ENCODE data around the gene MAP3K5. TPM values are rescaled to one million over a fixed set of nuclear protein-coding genes. Genes with fewer than 3 reads are reported as not detected.

MAP3K5 gene
- total and polyA plus RNA-seq, 12 donors: 41.9 to 306 (median 215) TPM

DNA sequence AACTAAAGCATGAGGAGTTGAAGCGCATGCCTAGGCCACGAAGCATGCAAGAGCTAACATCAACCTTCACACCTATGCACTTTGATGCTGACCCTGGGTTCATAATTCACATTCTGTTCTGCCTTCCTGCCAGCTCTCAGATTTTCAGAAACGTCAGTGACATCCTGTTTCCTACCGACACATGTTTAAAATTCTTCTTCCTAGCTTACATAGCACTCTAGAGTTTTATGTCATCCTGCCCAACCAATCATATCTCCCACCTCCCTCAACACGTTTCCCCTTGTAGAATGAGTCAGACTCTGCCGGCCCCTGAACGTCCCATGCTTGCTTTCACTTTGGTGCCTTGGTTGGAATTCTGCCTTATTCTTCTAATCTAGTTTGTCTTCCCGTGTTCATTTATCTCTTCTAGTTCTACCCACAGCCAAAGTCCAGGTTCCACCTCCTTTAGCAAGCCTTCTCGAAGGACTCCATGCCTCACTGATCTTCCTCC is 144.9 kb downstream of the MAP3K5 start:
- TF ChIP-seq POLR2A (IDR thresholded peaks at IDR 0.05): peak in 1 of 2 donors; percentile 12
- TF ChIP-seq, protein P1, sequence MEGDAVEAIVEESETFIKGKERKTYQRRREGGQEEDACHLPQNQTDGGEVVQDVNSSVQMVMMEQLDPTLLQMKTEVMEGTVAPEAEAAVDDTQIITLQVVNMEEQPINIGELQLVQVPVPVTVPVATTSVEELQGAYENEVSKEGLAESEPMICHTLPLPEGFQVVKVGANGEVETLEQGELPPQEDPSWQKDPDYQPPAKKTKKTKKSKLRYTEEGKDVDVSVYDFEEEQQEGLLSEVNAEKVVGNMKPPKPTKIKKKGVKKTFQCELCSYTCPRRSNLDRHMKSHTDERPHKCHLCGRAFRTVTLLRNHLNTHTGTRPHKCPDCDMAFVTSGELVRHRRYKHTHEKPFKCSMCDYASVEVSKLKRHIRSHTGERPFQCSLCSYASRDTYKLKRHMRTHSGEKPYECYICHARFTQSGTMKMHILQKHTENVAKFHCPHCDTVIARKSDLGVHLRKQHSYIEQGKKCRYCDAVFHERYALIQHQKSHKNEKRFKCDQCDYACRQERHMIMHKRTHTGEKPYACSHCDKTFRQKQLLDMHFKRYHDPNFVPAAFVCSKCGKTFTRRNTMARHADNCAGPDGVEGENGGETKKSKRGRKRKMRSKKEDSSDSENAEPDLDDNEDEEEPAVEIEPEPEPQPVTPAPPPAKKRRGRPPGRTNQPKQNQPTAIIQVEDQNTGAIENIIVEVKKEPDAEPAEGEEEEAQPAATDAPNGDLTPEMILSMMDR (IDR thresholded peaks at IDR 0.05): no peak
- H3K36me3 ChIP-seq (replicated peaks in 1 of 2): peaks cover 0 to 29% of the 10 kb centered on the region in 2 donors
- peak in 6 of 7 donors; percentile 59 to 79 (median 70) for DNase-seq
- H3K9me3 ChIP-seq (replicated peaks in 1 of 3): no peaks in the 10 kb centered on the region
- no peaks in the 10 kb centered on the region for H3K27me3 ChIP-seq
- no peak overlapping the region for H3K4me3 ChIP-seq
- H3K27ac ChIP-seq: peak overlapping the region; percentile 68 to 86 (median 73)
- WGBS, 4 donors: 24 to 29% (median 25%) methylated on average over 9 of the region's 9 CpGs
- intact Hi-C loops (cut with DNase I): no loop called here
- peaks cover 33 to 80% of the 10 kb centered on the region in 2 donors for H3K4me1 ChIP-seq (replicated peaks in 1 of 2)

DNA sequence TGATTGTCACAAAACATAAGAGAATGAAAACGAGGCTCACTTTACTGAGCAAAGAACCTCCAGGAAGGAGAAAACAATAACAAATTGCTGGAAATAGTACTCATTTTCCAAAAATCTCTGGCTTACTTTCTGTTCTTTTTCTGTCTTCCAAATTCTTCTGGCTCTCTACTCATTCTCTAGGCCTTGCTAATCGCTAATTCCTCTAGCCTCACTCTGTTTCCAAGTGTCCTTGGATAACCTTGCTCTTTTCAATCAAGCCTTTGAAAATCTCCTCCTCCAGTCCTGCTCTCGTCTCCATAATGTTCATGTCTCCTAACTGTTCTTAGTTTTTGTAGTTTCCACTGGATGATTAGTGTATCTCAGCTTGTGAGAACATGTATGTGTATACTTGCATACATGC is 145.9 kb downstream of the MAP3K5 start:
- Histone ChIP-seq H3K27ac (peak overlapping the region; percentile 68 to 86 (median 73)), H3K36me3 (replicated peaks in 1 of 2) (peaks cover 0 to 21% of the 10 kb centered on the region in 2 donors), H3K4me3 (no peak overlapping the region), H3K4me1 (replicated peaks in 1 of 2) (peaks cover 33 to 77% of the 10 kb centered on the region in 2 donors), H3K27me3 (no peaks in the 10 kb centered on the region), H3K9me3 (replicated peaks in 1 of 3) (no peaks in the 10 kb centered on the region)
- 17 to 23% (median 22%) methylated on average over 3 of the region's 3 CpGs for WGBS, 4 donors
- no peak for TF ChIP-seq POLR2A (IDR thresholded peaks at IDR 0.05)
- TF ChIP-seq, protein P1 (IDR thresholded peaks at IDR 0.05): no peak
- DNase-seq: no peak
- intact Hi-C loops (cut with DNase I): no loop called here

DNA sequence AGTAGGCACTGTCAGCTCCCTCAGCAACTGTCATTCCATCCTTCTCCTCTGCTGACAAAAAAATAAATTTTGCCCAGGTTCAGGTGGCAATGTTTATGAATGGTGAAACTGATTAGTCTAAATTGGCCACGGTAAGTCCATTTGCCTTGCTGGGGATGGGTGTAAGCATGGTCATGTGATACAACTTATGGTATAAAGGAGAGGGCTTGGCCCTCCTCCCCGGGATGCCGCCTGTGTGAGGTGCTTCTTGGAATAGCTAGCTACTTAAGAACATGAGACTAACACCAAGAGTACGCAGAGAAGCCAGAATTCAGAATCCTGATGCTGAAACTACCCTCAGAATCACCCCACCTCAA is 147.7 kb downstream of the MAP3K5 start:
- peaks cover 0 to 16% of the 10 kb centered on the region in 2 donors for H3K36me3 ChIP-seq (replicated peaks in 1 of 2)
- peaks cover 33 to 81% of the 10 kb centered on the region in 2 donors for H3K4me1 ChIP-seq (replicated peaks in 1 of 2)
- H3K27ac ChIP-seq: peak overlapping the region in 4 of 5 donors; percentile 32 to 74 (median 56)
- H3K9me3 ChIP-seq (replicated peaks in 1 of 3): no peaks in the 10 kb centered on the region
- no peaks in the 10 kb centered on the region for H3K27me3 ChIP-seq
- intact Hi-C loops (cut with DNase I): loop anchor here (2.0 kb wide), 1 partner anchor 148 kb away; the partner anchor contains the start of gene MAP3K5 (in 2 of the 2)
- WGBS, 4 donors: 80 to 96% (median 87%) methylated on average over 4 of the region's 4 CpGs
- no peak for TF ChIP-seq POLR2A (IDR thresholded peaks at IDR 0.05)
- TF ChIP-seq, protein P1 (IDR thresholded peaks at IDR 0.05): no peak
- no peak overlapping the region for H3K4me3 ChIP-seq
- DNase-seq: peak in 1 of 7 donors; percentile 55

DNA sequence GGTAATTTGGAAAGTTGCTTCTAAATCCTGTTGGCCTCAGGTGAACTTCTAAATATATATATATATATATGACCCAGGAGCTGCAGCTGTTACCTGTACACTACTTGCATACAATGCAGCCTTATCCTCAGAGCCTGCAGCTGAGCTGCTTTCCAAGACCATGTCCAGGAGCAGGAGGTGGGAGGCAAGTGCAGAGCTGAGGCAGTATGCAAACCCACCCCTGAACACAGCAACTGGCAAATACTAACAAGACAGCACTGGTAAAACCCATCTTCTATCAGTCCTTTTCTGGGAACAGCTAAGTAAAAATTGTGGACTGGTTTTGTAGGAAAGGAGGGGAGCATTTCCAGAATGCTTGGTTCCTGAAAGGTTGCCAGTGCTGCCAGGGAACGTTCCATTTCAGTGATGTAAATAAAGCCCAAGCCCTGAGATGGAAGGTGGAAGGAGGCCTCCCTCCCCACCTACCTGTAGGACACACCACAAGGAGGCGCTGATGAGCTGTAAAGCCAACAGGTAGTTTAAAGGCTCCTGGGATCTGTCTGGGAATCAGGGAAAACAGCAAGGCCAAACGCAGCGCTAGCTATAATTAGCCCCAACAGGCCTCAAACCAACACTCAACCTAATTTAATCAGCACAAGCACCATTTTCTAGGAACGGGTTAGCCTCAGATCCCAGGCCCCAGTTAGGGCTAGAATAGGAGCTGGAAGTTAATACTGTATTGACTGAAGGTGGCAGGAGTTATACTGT is 148.3 kb downstream of the MAP3K5 start:
- Histone ChIP-seq H3K36me3 (replicated peaks in 1 of 2) (peaks cover 0 to 11% of the 10 kb centered on the region in 2 donors), H3K27me3 (no peaks in the 10 kb centered on the region), H3K4me1 (replicated peaks in 1 of 2) (peaks cover 33 to 78% of the 10 kb centered on the region in 2 donors), H3K9me3 (replicated peaks in 1 of 3) (no peaks in the 10 kb centered on the region), H3K4me3 (no peak overlapping the region), H3K27ac (peak overlapping the region in 4 of 5 donors; percentile 32 to 74 (median 56))
- peak; percentile 85 to 98 (median 93) for DNase-seq
- 0 to 4% (median 4%) methylated on average over 5 of the region's 5 CpGs for WGBS, 4 donors
- TF ChIP-seq, protein P1 (IDR thresholded peaks at IDR 0.05): peak; percentile 82 to 93 (median 90)
- no peak for TF ChIP-seq POLR2A (IDR thresholded peaks at IDR 0.05)
- intact Hi-C loops (cut with DNase I): loop anchor here (2.0 kb wide), 1 partner anchor 149 kb away; the partner anchor contains the start of gene MAP3K5 (in 2 of the 2)

All from adrenal gland (tissue), 12 donors.